GM21447 (cell line): Measurements from ENCODE around the gene B3GLCT.
"Not testable (repeated sequence)": the region's sequence is repeated elsewhere in the genome, so short reads cannot be mapped to it uniquely, and the experiment has no call there.

Experiments used
- ATAC-seq: cut with Tn5 transposase; IDR thresholded peaks from one replicate; pipeline ENCODE4 v1.9.1; 2021; ENCODE audit not compliant: unreplicated experiment

B3GLCT gene

DNA sequence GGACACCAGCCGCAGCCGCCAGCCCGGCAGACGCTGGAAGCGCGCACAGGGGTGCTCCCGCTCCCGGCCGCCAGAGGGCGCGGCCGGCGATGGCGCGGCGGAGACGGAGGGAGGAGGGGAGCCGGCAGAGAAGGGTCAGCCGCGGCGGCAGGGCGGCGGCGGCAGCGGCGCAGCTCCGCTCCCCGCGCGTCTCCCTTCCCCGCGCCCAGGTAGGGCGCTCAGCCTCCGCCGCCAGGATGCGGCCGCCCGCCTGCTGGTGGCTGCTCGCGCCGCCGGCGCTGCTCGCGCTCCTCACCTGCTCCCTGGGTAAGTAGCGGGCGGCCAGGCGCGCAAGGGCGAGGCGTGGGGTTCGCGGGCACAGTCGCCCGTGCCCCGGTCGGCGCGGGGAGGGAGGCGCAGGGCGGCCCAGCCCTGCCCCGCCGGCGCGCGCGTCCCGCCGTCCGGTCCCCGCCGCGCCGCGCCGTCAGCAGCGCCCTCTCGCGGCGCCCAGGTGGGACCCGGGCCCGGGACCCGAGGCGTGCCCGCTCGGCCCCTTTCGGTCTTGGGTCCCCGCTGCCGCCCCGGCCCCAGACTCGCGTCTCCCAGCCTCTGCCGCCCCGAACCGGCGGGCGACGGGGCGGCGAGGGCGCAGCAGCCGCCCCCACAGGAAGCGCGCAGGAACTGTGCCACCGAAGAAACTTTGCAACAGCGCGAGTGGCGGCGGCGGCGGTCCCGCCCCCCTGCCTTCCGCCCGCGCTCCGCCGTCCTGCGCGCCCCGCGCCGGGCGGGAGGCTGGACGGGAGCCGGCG is at the start of gene B3GLCT:
Gene B3GLCT (plus strand): TSS at position 127 of the 788 bp plus-strand sequence. CDS start 110 bp downstream, at position 237.
- ATAC-seq = peak; percentile 80

- ATAC-seq = no peak
Observed at GRCh38 chr13:31150315-31150985, 49.3 kb upstream of the B3GLCT start.

DNA sequence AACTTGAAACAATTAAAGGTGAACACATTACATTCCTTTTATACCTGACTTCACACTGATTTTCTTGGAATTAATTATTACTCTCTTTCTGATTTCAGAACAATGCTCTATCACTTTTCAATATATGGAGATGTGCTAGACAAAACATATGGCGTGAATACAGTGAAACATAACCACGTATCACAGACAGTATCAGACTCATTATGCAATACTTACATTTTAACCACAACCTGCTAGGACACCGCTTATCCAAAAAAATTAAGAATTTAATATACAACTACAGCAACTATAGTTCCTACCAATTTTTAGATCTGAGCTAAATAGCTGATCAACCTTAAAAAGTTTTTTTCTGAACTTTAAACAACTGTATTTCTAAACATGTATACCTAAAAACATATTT is 47.9 kb upstream of the B3GLCT start:
- no peak for ATAC-seq

- ATAC-seq = no peak
Observed at GRCh38 chr13:31154939-31155338, 44.8 kb upstream of the B3GLCT start.

- no peak for ATAC-seq
Observed at GRCh38 chr13:31159306-31159705, 40.5 kb upstream of the B3GLCT start.

- ATAC-seq = peak; percentile 25
Observed at GRCh38 chr13:31160857-31161556, 38.8 kb upstream of the B3GLCT start.

DNA sequence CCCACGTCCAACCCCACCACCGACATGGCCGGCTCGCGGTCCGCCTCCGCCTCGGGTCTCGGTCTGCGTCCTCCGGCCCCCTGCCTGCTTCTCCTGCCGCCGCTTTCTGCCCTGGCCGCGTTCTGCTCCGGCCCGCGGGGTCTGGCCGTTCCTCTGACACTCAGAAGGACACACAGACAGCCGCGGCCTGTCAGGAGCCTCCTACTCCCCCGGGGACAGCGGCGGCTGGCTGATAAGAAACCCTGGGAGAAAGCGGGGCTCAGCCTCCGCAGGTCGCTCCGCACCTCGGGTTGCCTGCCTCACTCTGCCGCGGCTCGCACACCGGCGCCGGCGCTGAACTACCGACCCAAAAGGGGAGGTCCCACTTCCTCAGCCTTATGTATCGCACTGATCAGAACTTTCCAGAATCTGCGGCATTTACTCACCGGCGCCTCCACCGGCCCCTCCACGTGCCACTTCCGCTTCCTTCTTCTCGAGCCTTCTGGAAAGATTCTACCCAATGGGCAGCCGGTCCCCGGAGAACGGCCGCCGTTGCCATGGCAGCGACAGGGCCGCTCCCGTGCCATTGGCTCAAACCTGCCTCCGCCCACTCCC is 38.1 kb upstream of the B3GLCT start, which contains the start of gene HSPH1:
Gene HSPH1 (minus strand): TSS at position 348 of the 594 bp plus-strand sequence. CDS start 322 bp downstream, at position 26.
- peak; percentile 76 for ATAC-seq

GRCh38 chr13:31162151-31163008 is 37.4 kb upstream of the B3GLCT start:
- ATAC-seq = peak; percentile 86

DNA sequence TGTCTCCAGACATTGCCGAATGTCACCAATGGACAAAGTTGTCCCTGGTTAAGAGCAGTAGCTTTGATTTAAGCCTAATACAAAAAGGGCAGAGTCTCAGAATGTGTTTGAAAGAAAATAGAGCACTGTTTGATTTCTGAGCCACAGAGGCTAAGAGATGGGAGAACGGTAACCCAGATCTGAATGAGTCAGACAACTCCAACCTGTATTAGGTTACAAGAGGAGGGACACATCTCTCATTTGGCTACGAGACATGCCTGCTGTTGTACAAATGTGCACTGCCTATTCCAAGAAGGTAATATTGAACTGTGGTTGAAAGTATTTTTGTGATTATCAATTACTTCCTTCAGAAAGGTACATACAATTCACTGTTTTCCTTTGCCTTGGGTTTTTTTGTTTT is 33.2 kb upstream of the B3GLCT start:
- ATAC-seq = no peak

DNA sequence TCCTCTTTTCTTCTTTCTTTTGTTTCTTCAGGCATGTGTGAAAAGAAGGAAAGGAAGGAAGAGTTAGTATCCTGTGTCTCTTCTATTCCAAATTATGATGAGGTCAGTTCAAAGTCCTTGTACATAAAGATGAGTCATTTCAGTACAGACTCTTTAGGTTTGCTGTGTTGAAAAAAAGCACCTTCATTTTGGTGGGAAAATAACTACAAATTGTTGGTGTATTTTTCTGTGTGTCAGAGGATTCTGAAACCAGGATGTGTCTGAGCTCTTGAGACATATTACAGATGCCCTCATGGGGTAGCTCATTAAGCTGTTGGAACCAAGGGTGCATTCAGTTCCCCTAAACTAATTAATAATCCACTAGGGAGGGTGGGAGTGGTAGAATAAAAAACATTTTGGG is 32.3 kb upstream of the B3GLCT start:
- ATAC-seq = peak; percentile 65

DNA sequence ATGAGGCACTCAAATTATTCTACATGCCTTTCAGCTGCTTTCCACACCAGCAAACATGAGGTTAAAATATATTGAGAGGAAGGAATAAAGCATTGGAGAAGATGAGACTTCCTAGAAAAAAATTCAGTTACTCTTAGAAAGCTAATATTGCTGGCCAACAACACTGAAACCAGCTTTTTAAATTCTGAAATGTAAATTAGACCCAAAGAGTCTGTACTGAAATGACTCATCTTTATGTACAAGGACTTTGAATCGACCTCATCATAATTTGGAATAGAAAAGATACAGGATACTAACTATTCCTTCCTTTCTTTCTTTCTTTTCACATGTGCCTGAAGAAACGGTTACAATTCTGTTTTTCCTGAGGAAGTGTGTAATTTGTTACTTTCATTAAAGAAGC is 31.6 kb upstream of the B3GLCT start:
- no peak for ATAC-seq

GRCh38 chr13:31168736-31169135 is 31.0 kb upstream of the B3GLCT start:
- no peak for ATAC-seq

- no peak for ATAC-seq
Observed at GRCh38 chr13:31172001-31172400, 27.8 kb upstream of the B3GLCT start.

- ATAC-seq = no peak
Observed at GRCh38 chr13:31172535-31172934, 27.2 kb upstream of the B3GLCT start.

- no peak for ATAC-seq
Observed at GRCh38 chr13:31174018-31174417, 25.8 kb upstream of the B3GLCT start.

GRCh38 chr13:31175847-31176532 is 23.8 kb upstream of the B3GLCT start:
- no peak for ATAC-seq

GRCh38 chr13:31177813-31178495 is 21.8 kb upstream of the B3GLCT start:
- ATAC-seq = not testable (repeated sequence)

GRCh38 chr13:31179241-31179640 is 20.5 kb upstream of the B3GLCT start:
- no peak for ATAC-seq

- no peak for ATAC-seq
Observed at GRCh38 chr13:31179754-31180153, 20.0 kb upstream of the B3GLCT start.
